Measurements from ENCODE around the gene KRT2.

Gene KRT2

DNA sequence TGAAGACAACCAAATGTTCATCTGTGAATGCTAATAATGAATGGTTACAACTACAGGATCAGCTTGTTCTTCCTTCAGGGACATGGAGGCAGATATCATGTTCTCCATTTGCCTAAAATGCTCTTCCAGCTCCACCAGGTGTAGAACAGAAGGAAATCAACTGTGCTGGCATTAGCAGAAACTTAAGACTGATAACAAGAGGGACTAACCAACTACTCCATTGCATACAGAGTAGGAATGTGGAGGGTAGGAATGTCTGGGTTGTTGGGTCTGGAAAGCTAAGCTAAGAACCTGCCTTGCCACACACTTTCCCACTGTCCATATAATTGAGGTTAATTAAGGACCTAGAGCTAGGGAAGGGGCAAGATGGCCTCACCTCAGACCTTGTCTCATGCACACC is 11.4 kb upstream of the KRT2 start:
- DNase-seq (ENCODE audit: low read depth), result no peak

DNA sequence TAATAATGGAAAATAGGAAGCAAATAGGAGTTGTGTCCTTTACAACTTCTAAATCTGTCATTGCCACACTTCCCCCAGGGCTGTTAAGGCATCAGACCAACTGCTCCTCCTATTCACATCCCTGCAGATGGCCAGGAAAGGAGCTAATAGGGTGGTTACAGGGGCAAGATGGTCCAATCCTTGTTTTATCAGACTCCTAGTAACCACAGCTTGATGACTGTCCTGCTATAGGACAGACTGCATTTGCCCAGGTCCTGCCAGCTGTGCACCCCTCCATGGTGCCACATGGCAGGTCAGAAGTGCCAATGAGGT is 10.9 kb upstream of the KRT2 start:
- no peak for DNase-seq (ENCODE audit: low read depth)

DNA sequence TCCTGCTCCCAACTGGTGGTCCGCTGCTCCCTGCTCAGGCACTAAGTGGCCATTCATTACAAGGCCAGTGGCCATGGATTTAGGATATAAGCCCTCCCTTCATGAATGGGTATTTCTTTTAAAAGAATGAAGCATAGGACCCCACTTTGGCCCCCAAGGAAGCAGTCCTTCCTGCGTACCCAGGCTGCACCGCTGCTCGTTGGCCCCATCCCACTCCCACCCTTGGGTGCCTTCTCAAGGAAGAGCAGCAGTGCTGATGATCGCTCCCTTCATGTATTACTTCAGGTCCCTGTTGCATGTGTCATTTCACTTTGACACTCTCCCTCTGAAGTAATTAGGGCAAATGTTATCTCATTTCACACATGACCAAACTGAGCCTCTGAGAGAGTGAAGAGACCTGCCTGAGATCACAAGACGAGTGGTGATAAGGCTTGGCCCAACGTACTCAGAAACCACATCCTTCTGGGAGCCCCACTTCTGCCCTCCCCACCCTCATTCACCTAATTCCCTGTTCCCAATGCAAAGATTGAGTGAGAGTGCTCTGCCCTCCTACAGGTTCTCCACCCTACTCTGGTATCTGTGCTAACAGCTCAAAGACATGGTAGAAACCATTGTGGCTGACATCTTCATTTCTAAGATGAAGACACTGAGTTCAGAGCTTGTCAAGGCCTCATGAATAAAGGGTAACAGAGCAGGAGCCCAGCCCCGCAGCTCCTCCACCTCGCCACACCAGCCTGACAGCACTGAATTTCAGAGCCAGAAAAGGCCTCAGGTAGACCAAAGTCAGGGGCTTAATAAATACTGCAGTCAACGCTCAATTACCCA is 10.3 kb upstream of the KRT2 start:
- DNase-seq (ENCODE audit: low read depth), result no peak

DNA sequence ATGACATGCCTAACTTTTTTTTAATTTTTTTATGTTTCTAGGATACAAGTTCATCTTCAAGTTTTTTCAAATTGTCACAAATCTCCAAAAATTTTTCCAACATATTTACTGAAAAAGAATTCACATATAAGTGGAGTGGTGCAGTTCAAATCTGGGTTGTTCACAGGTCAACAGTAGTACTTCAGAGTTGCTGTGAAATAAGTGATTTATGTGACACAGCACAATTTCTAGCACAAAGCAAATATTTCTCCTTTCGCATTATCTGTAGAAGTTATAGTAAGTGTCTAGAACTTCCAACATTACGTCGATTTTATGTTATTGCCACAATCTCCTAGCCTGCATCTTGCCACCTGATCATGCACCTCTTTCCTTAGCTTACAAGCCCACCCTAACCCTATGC is 9.7 kb upstream of the KRT2 start:
- no peak for DNase-seq (ENCODE audit: low read depth)

DNA sequence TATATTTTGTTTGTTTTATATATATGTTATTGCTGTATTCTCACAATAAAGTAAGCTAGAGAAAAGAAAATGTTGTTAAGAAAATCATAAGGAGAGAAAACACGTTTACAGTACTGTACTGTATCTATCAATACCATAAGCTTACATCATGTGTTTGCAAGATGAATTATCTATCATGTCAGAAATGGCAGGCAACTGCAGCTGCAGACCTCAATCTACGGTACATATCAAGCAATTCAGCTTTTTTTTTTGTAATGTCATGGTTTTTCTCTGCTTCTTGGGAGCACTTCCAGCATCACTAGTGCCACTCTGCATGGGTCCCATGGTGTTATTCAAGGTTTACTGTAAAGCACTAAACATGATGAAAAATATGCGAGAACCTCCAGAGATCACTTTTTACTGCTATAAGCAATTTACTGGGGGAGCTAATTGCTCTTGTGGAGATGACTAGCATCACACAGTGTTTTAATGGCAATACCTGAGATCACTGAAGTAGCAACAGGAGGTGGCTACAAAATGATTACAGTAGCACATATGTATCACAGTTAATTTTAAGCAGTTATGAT is 9.0 kb upstream of the KRT2 start:
- DNase-seq (ENCODE audit: low read depth), result no peak

DNA sequence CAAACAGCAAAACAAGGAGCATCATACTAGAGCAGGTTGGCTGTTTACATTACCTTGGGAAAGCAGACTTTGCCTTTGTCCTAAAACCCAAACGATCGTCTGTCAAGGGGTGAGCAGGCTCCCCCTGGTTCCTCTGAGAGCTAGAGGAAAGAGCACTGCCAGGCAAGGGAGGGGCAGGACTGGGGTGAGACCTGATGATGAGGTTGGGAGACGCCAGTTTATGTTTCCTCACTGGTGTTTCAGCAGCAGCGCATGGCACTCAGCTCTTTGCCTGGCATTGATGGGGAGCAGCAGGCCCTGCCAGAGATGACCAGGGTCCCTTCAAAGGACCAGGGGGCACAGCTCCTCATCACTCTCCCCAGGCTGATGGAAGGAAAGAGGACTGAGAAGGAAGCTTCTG is 7.9 kb upstream of the KRT2 start:
- no peak for DNase-seq (ENCODE audit: low read depth)

DNA sequence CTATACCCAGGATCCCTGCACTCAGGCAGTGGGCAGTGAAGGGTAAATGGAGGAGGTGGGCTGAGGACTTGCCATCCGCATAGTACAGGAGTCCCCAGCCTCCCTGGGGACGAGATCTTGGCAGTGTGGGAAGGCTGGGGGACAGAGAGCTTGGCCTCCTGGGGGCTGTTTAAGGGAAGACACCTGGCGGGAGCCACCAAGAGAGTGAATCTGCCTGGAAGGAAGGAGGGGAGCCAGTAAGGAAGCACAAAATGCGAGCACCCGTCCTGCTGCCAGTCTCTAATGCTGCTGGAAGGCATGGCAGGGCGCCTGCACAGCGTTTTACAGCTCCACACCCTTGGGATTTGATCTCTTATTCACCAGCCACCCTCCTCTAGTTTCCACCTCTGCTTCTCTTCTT is 7.4 kb upstream of the KRT2 start:
- no peak for DNase-seq (ENCODE audit: low read depth)

DNA sequence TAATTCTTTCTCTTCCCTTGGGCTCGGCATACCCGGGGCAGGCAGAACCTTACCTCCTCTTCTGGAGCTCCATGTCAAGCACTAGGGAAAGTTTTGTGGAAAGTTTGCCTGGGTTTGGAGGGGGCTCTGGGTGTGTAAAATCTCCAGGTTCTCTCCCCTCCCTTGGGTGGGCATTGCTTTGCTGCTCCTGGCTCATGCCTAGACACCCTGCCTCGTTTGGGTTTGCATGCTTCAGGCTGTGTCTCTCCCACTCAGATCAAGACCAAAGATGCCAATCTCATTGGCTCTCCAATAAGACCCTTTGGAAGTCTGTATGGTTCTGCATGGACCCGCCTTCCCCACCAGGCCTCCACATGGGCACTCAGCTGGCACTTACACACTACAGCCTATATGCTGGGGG is 6.2 kb upstream of the KRT2 start:
- DNase-seq (ENCODE audit: low read depth), result no peak

DNA sequence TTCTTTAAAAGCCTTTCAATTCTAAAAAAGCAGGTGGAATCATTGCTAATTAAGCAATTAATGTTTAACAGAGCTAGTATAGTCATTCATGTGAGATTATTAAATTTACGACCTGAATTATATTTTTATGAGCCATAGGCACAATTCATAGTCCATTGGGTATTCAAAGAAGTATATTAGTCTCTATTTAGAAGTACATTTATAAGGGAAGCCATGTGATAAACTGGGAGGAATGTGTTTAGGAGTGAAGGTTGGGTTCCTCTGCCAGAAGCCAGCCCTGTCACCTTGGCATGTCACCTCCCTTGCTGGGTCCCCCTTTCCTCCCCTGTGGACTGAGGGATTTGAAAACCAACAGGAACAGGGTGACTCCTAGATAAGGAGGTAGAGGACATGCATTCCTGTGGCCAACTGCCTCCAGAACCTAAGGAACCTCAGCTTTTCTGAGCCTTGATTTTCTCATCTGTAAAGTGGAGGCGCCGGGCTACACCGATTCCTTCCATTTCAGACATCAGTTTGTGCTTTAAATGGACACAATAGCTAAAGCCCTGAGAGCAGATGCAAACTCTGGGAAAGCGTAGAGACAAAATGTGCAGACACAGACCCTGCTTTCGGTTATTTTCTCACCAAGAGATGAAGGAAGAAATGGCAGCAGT is 5.4 kb upstream of the KRT2 start:
- DNase-seq (ENCODE audit: low read depth), result no peak

DNA sequence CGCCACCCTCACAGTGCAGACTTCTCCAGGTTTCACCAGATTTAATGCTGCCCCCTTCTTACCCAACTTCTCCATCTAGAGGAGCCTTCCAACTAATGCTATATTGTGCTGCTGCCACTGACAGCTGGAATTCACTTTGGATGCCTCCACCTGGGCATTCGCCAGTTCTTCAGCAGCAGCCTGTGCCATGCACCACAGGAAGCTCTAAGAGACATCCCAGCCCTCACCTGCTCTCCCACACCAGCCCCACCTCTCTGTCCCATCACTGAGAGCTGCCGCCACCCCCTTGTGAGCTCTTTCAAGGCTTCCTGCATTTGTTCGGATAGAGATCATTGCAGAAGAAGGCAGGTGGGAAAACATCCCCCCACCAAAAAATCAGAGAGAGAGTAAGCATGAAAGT is 4.6 kb upstream of the KRT2 start:
- no peak for DNase-seq (ENCODE audit: low read depth)

DNA sequence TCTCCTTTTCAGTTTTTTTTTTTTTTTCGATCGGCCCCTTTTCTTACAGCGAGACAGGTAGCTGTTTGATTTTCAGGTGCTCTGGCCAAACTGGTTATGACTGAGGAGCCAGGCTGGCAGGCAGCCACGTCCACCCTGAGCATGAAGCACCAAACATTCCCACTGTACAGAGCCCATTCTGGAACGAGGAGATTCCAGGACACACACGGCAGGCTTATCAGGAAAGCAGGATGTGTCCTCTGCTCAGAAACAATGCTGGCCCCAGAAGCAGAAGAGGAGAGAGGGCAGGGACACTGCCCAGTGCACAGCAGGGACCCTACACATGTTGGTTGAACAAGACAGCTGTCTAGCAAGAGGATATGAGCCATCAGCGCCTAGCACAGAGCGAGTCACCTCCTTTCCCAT is 3.7 kb upstream of the KRT2 start:
- no peak for DNase-seq (ENCODE audit: low read depth)

DNA sequence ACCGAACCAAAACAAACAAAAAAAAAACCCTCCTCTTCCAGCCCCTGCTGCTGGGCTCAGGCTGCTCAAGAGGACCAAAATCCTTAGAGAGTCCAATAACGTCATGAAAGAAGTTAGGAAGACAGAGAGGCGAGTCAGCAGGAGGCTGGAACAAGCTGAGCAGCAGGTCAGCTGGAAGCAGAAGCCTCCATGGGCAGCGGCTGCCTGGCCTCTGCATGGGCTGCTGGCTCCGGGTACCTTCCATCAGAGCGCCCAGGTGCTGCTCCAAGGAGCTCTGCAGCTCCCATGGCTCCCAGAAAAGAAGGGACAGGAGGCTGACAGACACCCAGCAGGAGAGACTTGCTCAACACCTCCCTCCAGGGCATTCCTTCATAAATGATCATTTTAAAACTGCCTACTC is 3.2 kb upstream of the KRT2 start:
- DNase-seq (ENCODE audit: low read depth), result no peak

DNA sequence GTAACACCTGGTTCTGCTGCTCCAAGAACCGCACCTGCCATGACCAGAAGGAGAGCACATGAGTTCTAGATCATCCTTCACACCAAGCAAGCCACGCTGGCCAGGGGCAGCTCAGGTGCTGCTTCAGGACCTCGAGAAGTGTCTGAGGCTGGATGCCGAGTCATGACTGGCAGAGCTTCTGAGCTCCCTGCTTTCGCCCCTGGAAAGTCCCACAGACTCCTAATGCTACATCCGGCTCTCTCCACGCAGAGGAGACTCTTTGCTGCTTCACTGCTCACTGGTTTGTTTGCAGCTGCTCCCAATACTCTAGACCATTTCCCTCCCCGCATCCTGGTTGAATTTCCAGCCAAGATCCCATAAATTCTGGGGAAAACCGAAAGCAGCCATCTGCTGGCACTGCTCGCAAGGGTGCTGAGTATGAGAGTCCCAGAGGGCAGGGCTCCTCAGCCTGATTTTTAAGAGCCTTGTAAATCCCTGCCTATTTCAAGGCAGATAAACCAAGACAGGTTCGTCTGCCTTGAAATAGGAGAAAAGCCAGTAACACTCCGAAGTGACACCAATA is 1.4 kb downstream of the KRT2 start:
- no peak for DNase-seq (ENCODE audit: low read depth)

DNA sequence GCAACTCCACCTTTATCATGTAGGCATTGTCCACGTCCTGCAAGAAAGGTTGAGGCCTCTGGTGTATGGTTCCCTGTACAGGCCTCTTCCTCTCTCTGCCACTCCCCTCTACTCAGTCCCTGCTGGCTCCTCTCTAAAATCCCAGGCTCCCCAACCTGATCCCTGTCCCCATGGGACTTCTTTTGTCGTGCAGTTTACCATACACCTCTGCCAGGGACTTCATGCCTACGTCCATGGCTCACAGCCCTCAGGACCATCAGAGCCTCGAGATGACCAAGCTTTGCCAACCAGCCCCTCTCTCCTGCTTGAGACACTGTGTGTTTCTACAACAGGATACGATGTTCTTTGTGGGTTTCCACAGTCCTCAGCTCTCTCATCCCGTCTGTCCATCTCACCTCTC is 2.9 kb downstream of the KRT2 start:
- no peak for DNase-seq (ENCODE audit: low read depth)

DNA sequence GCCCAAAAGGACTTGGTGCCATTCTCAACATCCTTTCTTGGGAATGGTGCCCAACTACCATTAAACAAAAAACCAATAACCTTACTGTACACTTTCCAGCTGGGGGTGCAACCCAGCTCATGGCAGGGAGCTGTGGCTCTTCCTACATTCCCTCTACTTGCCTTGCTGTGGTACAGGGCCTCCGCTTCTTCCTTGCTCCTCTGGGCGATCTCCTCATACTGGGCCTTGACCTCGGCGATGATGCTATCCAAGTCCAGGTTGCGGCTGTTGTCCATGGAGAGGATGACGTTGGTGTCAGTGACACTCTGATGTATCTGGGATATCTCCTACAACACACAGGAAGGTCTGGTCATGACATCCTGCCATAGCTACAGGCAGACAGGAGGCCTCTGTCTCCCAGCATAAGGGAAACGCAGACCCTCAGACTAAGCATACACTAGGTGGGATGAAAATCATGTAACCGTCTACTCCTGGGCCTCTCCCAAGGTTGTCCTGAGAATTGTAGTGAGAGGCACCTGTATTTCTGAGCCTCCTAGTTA is 3.9 kb downstream of the KRT2 start:
- DNase-seq (ENCODE audit: low read depth), result no peak

DNA sequence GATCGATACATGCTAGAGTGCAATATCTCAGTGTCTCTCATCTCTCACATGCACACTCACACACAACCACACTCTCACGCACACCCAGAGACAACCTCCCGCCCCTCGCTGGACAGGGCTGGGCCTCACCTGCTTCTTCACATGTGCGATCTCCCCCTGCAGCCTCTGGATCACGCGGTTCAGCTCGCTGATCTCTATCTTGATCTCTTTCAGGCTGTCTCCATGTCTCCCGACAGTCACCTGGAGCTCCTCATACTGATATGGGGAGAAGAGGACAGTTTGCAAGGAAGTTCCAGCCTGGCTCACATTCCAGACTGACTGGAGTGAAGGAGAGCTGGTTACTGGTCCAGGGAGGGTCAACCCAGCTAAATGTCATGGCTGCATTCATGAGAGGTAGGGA is 4.4 kb downstream of the KRT2 start:
- no peak for DNase-seq (ENCODE audit: low read depth)

DNA sequence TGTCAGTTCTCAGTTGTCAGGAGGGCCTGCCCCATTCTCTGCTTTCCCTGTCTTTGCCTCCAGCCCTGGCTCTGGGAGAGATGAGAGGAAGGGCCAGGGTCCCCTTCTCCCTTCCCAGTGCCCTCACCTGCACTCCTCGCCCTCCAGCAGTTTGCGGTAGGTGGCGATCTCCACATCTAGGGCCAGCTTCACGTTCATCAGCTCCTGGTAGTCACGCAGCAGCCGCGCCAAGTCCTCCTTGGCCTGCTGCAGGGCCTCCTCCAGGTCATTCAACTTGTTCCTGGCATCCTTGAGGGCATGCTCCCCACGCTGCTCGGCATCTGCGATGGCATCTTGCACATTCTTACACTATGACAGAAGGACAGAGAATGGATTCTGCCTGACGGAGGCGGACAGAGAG is 5.4 kb downstream of the KRT2 start:
- DNase-seq (ENCODE audit: low read depth), result no peak

DNA sequence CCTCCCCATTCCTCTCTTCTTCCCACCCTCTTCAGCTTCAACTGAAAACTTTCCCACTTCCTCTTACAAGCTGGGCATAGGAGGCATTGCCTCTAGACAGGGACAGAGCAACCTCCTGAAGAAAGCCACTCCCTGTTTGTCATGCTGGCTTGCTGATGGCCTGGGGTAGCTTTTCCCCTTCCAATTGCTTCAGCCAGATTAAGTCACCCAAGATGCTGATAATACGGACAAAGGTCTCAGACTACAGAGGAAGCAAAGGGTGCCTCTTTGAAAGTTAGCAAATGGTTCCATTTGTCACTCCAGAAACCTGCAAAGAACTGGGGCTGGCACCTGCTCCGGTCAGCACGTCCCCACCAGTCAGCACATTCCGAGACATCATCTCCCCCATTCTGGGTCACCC is 6.0 kb downstream of the KRT2 start:
- DNase-seq (ENCODE audit: low read depth), result no peak

DNA sequence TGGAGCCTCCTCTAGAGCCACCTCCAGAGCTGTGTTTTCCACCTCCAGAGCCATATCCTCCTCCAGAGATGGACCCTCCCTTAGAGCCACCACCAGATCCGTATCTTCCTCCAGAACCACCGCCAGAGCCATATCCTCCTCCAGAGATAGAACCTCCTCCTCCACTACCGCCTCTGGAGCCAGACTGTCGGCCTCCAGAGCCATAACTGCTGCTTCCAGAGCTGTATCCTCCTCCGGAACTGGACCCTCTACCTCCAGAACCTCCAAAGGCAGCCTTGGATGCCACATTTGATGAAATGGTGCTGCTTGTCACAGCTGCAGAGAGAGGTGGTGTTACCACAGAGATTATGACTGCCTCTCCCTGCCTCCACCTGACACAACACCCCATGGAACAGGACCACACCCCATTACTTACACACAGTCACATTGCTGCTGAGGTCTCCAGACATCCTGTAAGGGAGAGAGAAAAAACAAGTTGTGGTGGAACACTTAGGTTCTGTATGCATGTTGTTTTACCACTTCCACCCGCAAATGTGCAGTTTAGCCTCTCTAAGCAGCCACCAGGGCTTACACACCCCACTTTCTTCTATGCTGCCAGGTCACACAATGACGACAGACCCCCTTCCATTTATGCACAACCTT is 6.8 kb downstream of the KRT2 start:
- no peak for DNase-seq (ENCODE audit: low read depth)

DNA sequence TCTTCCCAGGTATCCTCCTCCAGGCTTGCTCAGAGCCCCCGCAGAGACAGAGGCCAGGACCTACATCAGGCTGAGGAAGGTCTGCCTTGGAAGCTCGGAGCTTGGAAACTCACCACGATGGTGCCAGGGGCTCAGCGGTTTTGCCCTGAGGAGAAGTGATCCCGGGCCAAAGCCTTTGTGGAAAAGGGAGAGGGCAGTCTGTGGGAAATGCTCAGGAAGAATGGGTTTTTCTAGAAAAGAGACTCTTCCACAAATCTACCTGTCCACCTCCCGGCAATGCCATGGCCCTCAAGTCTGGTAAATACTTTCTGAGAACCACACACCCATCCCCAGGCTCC is 8.0 kb downstream of the KRT2 start:
- no peak for DNase-seq (ENCODE audit: low read depth)

DNA sequence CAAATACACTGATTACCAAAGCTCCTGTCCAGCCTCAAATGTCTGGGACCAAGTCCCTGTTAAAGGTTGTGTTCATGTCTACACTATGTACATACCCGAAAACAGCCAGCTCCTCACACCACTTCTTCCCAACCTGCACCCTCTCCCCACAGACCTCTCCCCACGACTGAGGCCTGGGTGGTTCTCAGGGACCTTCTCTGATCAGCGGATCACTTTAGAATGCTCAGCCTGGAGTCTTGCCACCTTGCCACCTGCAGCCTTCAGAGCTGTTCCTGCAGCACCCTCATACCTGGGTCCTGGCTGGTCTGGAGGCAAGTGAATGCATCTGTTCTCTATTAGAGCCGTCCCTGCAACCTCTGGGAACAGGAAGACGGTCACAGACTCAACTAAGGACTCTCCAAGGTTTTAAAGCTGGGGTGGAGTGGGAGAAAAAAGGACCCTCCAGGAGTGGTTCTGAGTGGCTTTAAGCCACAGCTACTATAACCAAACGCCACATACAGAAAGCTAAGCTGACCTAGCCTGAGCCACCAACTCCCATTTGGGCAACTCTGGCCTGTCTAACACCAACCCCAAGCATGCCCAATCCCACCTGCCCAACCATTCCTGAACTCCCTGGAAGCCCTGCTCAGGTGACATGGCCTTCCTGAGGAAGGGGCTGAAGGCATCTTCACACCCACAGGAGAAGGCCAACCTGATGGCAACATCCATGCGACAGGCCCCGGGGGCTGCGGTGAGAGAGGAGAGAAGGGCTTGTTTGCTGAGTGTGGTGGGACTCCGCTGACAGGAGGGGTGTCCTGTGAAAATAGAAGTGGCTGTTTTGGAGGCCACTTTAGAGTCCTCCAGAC is 8.6 kb downstream of the KRT2 start:
- DNase-seq (ENCODE audit: low read depth), result no peak

DNA sequence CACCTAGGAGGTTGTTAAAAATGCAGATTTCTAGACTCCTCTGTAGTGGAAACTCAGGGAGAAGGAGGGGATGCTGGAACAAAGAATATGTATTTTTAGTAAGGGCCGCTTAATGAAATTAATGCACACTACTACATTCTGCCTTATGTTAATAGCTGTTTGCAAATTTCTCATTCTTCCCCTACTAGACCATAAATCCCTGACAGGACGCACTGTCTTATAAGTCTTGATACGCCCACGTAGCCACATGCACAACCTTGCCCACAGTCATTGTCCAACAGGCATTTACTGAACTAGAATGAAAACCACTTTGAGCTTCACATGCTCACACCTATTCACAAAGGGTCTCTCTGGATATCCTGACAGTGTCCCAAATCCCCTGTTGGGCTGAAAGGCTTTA is 10.5 kb downstream of the KRT2 start:
- DNase-seq (ENCODE audit: low read depth), result no peak
